H9 (cell line): ENCODE data around the gene FCHSD2. TPM values are rescaled to one million over a fixed set of nuclear protein-coding genes. Genes with fewer than 3 reads are reported as not detected.

ENCODE experiments used
- DNase-seq: peaks from one replicate; pipeline ENCODE4 v3.0.0-alpha.2; 2017
- H2AFZ ChIP-seq: one replicate; pipeline ENCODE4 v1.6.1; 2013; ENCODE audit warnings: mild to moderate bottlenecking, low read length, control low read depth, moderate library complexity
- H2AK5ac ChIP-seq: 2 replicates; pipeline ENCODE4 v1.6.1; 2013; ENCODE audit warnings: low read length, control low read depth, mixed read lengths; ENCODE audit not compliant: insufficient read length
- H2BK120ac ChIP-seq: one replicate; pipeline ENCODE4 v1.6.1; 2013; ENCODE audit warnings: low read depth, mild to moderate bottlenecking, low read length, control low read depth, inconsistent platforms; ENCODE audit not compliant: poor library complexity, severe bottlenecking
- H2BK12ac ChIP-seq: 2 replicates; pipeline ENCODE4 v1.6.1; 2013; ENCODE audit warnings: low read length, control low read depth, mixed read lengths, low read depth; ENCODE audit not compliant: insufficient read length
- H2BK15ac ChIP-seq: 2 replicates; pipeline ENCODE4 v1.6.1; 2013; ENCODE audit warnings: low read depth, low read length, control low read depth
- H2BK20ac ChIP-seq: one replicate; pipeline ENCODE4 v1.6.1; 2013; ENCODE audit warnings: low read depth, mild to moderate bottlenecking, low read length, control low read depth, inconsistent platforms; ENCODE audit not compliant: poor library complexity, severe bottlenecking
- H2BK5ac ChIP-seq: 2 replicates; pipeline ENCODE4 v1.6.1; 2013; ENCODE audit warnings: low read length, control low read depth, mixed read lengths; ENCODE audit not compliant: insufficient read length
- H3K14ac ChIP-seq: 2 replicates; pipeline ENCODE4 v1.6.1; 2013; ENCODE audit warnings: low read length, control low read depth; ENCODE audit not compliant: insufficient read depth
- H3K18ac ChIP-seq: 2 replicates; pipeline ENCODE4 v1.6.1; 2013; ENCODE audit warnings: low read depth, mild to moderate bottlenecking, mixed read lengths, low read length, control low read depth; ENCODE audit not compliant: insufficient read length
- H3K23ac ChIP-seq: 2 replicates; pipeline ENCODE4 v1.6.1; 2013; ENCODE audit warnings: low read length, control low read depth, mixed read lengths, low read depth; ENCODE audit not compliant: insufficient read length
- H3K23me2 ChIP-seq: 2 replicates; pipeline ENCODE4 v1.6.1; 2013; ENCODE audit warnings: low read depth, mild to moderate bottlenecking, mixed read lengths, low read length, control low read depth; ENCODE audit not compliant: insufficient read length, poor library complexity, severe bottlenecking
- H3K27ac ChIP-seq: 2 replicates; pipeline ENCODE4 v1.5.1; 2013; ENCODE audit warnings: low read length, control low read depth, mixed read lengths, low read depth; ENCODE audit not compliant: insufficient read length
- H3K27me3 ChIP-seq: 2 replicates; pipeline ENCODE4 v1.6.1; 2013; ENCODE audit warnings: low read length, control low read depth, inconsistent platforms; ENCODE audit not compliant: insufficient read depth
- H3K4ac ChIP-seq: 2 replicates; pipeline ENCODE4 v1.6.1; 2013; ENCODE audit warnings: low read depth, mild to moderate bottlenecking, control low read depth, inconsistent platforms, low read length, moderate library complexity
- H3K4me1 ChIP-seq: 2 replicates; pipeline ENCODE4 v1.6.1; 2013; ENCODE audit warnings: low read length, control low read depth, inconsistent platforms; ENCODE audit not compliant: insufficient read depth
- H3K4me2 ChIP-seq: 2 replicates; pipeline ENCODE4 v1.6.1; 2013; ENCODE audit warnings: low read length, control low read depth, mixed read lengths; ENCODE audit not compliant: insufficient read length, insufficient read depth
- H3K56ac ChIP-seq: 2 replicates; pipeline ENCODE4 v1.6.1; 2013; ENCODE audit warnings: low read depth, mild to moderate bottlenecking, mixed read lengths, low read length, control low read depth; ENCODE audit not compliant: insufficient read length
- H3K79me1 ChIP-seq: 2 replicates; pipeline ENCODE4 v1.6.1; 2013; ENCODE audit warnings: low read depth, mild to moderate bottlenecking, moderate library complexity, low read length, control low read depth, inconsistent platforms; ENCODE audit not compliant: insufficient read depth, poor library complexity, severe bottlenecking
- H3K79me2 ChIP-seq: 2 replicates; pipeline ENCODE4 v1.6.1; 2013; ENCODE audit warnings: low read length, control low read depth, inconsistent platforms; ENCODE audit not compliant: insufficient read depth
- H3K9ac ChIP-seq: 2 replicates; pipeline ENCODE4 v1.6.1; 2013; ENCODE audit warnings: low read length, control low read depth, mixed read lengths; ENCODE audit not compliant: insufficient read length; ENCODE audit errors: extremely low read depth
- H3K9me3 ChIP-seq: one replicate; pipeline ENCODE4 v1.6.1; 2013; ENCODE audit warnings: low read depth, low read length, inconsistent platforms; ENCODE audit not compliant: control insufficient read depth
- H3T11ph ChIP-seq: one replicate; pipeline ENCODE4 v1.6.1; 2013; ENCODE audit warnings: mild to moderate bottlenecking, low read length, control low read depth, inconsistent platforms
- H4K20me1 ChIP-seq: one replicate; pipeline ENCODE4 v1.6.1; 2013; ENCODE audit not compliant: control insufficient read depth, insufficient read length, insufficient read depth
- H4K5ac ChIP-seq: 2 replicates; pipeline ENCODE4 v1.6.1; 2013; ENCODE audit warnings: low read depth, mild to moderate bottlenecking, mixed read lengths, low read length, control low read depth; ENCODE audit not compliant: insufficient read length
- H4K8ac ChIP-seq: replicated peaks from 2 replicates; pipeline ENCODE4 v1.6.1; 2013; ENCODE audit warnings: low read length, control low read depth, mixed read lengths, low read depth; ENCODE audit not compliant: insufficient read length
- H4K91ac ChIP-seq: 2 replicates; pipeline ENCODE4 v1.6.1; 2013; ENCODE audit warnings: low read depth, mild to moderate bottlenecking, moderate library complexity, mixed read lengths, low read length, control low read depth; ENCODE audit not compliant: insufficient read length
- H3K27ac Mint-ChIP-seq, 3 experiments: 2 replicates in 2 of 3; 3 replicates in 1 of 3; pipeline ENCODE4 v1.8.0; 2020 to 2021; ENCODE audit warnings: mixed read lengths in 3 of 3, mild to moderate bottlenecking in 1 of 3, moderate library complexity in 1 of 3
- H3K27me3 Mint-ChIP-seq: 2 replicates; pipeline ENCODE4 v1.8.0; 2021; ENCODE audit warnings: low read depth, mild to moderate bottlenecking, moderate library complexity, mixed read lengths
- H3K36me3 Mint-ChIP-seq, 3 experiments: 2 replicates in 2 of 3; 3 replicates in 1 of 3; pipeline ENCODE4 v1.8.0; 2020 to 2021; ENCODE audit warnings: low read depth in 3 of 3, mixed read lengths in 3 of 3; ENCODE audit not compliant: insufficient read depth in 1 of 3
- H3K4me1 Mint-ChIP-seq, 2 experiments: 2 replicates each; pipeline ENCODE4 v1.8.0; 2020; ENCODE audit warnings: mixed read lengths in 2 of 2
- H3K4me3 Mint-ChIP-seq, 2 experiments: 2 replicates in 1 of 2; 3 replicates in 1 of 2; pipeline ENCODE4 v1.8.0; 2020 to 2021; ENCODE audit warnings: mild to moderate bottlenecking in 2 of 2, mixed read lengths in 2 of 2, moderate library complexity in 1 of 2
- H3K9me3 Mint-ChIP-seq, 2 experiments: 2 replicates in 1 of 2; 3 replicates in 1 of 2; pipeline ENCODE4 v1.8.0; 2020; ENCODE audit warnings: mild to moderate bottlenecking in 2 of 2, mixed read lengths in 2 of 2, moderate library complexity in 1 of 2
- WGBS: extraction: QIAGEN DNeasy Blood & Tissue Kit; methylation state at CpG from one replicate; pipeline ENCODE4 v1.1.7; 2013; ENCODE audit warnings: missing lambda C conversion rate, low lambda C conversion rate, mixed read lengths; ENCODE audit not compliant: insufficient read length; ENCODE audit errors: extremely low coverage; 5-methylcytosine and 5-hydroxymethylcytosine counted together
- total RNA-seq: library from RNA; stranded (reverse); gene quantifications from 2 replicates; pipeline ENCODE4 v1.2.1, GENCODE V29; 2021
- TF ChIP-seq, protein P1 (sequence below): fragments of 200-600 bp; sonication (generic); conservative IDR thresholded peaks from 3 replicates; pipeline ENCODE4 v1.8.0; 2021; ENCODE audit warnings: antibody characterized with exemption, mild to moderate bottlenecking

The FCHSD2 gene
- total RNA-seq, 1 experiment from 2014 or later: 17.8 TPM

DNA sequence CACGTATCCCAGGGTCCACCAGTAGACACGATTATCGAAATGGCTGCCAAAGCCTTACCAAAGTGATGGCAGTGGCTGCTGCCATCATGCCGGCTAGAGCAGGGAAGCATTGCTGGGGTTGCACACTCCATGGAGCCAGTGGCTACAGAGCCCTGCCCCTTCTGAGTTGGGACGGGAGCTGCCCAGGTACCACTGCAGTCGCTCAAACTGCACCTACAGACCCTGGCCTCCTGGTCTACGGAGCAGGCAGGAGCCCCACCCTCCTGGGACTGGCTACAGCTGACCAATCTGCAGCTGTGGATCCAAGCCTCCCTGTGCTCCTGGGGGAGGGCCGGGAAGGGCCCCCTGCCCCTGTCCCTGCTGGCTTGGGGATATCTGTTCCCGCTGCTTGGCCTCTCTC is 216.5 kb downstream of the FCHSD2 start:
- Mint-ChIP-seq H3K4me3 (no peak overlapping the region), H3K36me3 (no peaks in the 10 kb centered on the region), H3K27ac (no peak overlapping the region; a peak in 1 of 7 replicates), H3K4me1 (peaks cover 12 to 15% of the 10 kb centered on the region in 2 experiments), H3K9me3 (no peaks in the 10 kb centered on the region), H3K27me3 (no peaks in the 10 kb centered on the region)
- H2AK5ac ChIP-seq: no peak overlapping the region
- no peak overlapping the region for H2AFZ ChIP-seq
- H2BK5ac ChIP-seq: no peak overlapping the region
- no peak overlapping the region for H3K4me2 ChIP-seq
- no peak overlapping the region for H3K56ac ChIP-seq
- no peak overlapping the region for H3K18ac ChIP-seq
- no CpG with 5 or more reads among the region's 9 CpGs for WGBS
- no peak overlapping the region for H2BK120ac ChIP-seq
- H4K20me1 ChIP-seq: no peaks in the 10 kb centered on the region
- no peaks in the 10 kb centered on the region for H3K79me1 ChIP-seq
- no peaks in the 10 kb centered on the region for H3K9me3 ChIP-seq
- no peak overlapping the region for H4K91ac ChIP-seq
- H3K4me1 ChIP-seq: no peaks in the 10 kb centered on the region
- H3K27ac ChIP-seq: no peak overlapping the region
- TF ChIP-seq, protein P1, sequence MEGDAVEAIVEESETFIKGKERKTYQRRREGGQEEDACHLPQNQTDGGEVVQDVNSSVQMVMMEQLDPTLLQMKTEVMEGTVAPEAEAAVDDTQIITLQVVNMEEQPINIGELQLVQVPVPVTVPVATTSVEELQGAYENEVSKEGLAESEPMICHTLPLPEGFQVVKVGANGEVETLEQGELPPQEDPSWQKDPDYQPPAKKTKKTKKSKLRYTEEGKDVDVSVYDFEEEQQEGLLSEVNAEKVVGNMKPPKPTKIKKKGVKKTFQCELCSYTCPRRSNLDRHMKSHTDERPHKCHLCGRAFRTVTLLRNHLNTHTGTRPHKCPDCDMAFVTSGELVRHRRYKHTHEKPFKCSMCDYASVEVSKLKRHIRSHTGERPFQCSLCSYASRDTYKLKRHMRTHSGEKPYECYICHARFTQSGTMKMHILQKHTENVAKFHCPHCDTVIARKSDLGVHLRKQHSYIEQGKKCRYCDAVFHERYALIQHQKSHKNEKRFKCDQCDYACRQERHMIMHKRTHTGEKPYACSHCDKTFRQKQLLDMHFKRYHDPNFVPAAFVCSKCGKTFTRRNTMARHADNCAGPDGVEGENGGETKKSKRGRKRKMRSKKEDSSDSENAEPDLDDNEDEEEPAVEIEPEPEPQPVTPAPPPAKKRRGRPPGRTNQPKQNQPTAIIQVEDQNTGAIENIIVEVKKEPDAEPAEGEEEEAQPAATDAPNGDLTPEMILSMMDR: no peak
- no peak overlapping the region for H2BK15ac ChIP-seq
- no peak overlapping the region for H3K14ac ChIP-seq
- no peak overlapping the region for H2BK20ac ChIP-seq
- H3K79me2 ChIP-seq: no peaks in the 10 kb centered on the region
- H3T11ph ChIP-seq: no peak overlapping the region
- no peak overlapping the region for H3K9ac ChIP-seq
- no peak for DNase-seq
- H3K4ac ChIP-seq: no peak overlapping the region
- no peaks in the 10 kb centered on the region for H3K23me2 ChIP-seq
- no peak overlapping the region for H2BK12ac ChIP-seq
- no peaks in the 10 kb centered on the region for H3K27me3 ChIP-seq
- H4K8ac ChIP-seq: no peak overlapping the region
- no peak overlapping the region for H4K5ac ChIP-seq
- no peak overlapping the region for H3K23ac ChIP-seq
